ENCODE data around the gene ELP6. TPM values are rescaled to one million over a fixed set of nuclear protein-coding genes. Genes with fewer than 3 reads are reported as not detected.
A peak's percentile ranks its signal among the peaks of the same experiment; 100 is the strongest.

ELP6 gene
- total and polyA plus RNA-seq, 9 of the 15 experiments (the other 6 are each of a cell fraction or from before 2014, with no cell fraction given): 76.9 to 198 (median 83.3) TPM

GRCh38 chr3:47475570-47476329 is 37.8 kb downstream of the ELP6 start, which contains the start of gene SCAP (continued):
- TF ChIP-seq ZBTB11 (CRISPR knock-in tag; IDR thresholded peaks at IDR 0.05): 0 out of 6 replicates have a peak, but pooled peaks of 1 of the 3 experiments have one; percentile 61
- TF ChIP-seq TRIM25 (IDR thresholded peaks at IDR 0.05; ENCODE audit: borderline replicate concordance): no peak
- no peak for TF ChIP-seq ZNF589 (CRISPR knock-in tag; IDR thresholded peaks at IDR 0.05; ENCODE audit: low read depth)
- peak; percentile 87 for TF ChIP-seq CBX1 (IDR thresholded peaks at IDR 0.05; ENCODE audit: low read depth)
- no peak for TF ChIP-seq HEY1 (CRISPR knock-in tag; IDR thresholded peaks at IDR 0.05; ENCODE audit: borderline replicate concordance)
- TF ChIP-seq PBX2 (CRISPR knock-in tag; IDR thresholded peaks at IDR 0.05; ENCODE audit: low read depth): no peak
- TF ChIP-seq PBX2 (tag; conservative IDR thresholded peaks at IDR 0.05; ENCODE audit: low read depth): no peak
- peak; percentile 97 for TF ChIP-seq CREB3L1 (IDR thresholded peaks at IDR 0.05; ENCODE audit: borderline replicate concordance, low read depth)
- peak; percentile 89; the same call in 1 of the 2 replicates for TF ChIP-seq KLF13 (tag; IDR thresholded peaks at IDR 0.05; ENCODE audit: borderline replicate concordance, low read depth)
- TF ChIP-seq POU5F1 (IDR thresholded peaks at IDR 0.05; ENCODE audit: borderline replicate concordance, low read depth, low read length, partially characterized antibody): peak; percentile 44
- no peak for TF ChIP-seq PATZ1 (CRISPR knock-in tag; IDR thresholded peaks at IDR 0.05; ENCODE audit: borderline replicate concordance)
- peak; percentile 45; the same call in 1 of the 2 replicates for TF ChIP-seq JUN (IDR thresholded peaks at IDR 0.05; ENCODE audit: borderline replicate concordance, low read depth, low read length)
- TF ChIP-seq JUN (CRISPR knock-in tag; IDR thresholded peaks at IDR 0.05; ENCODE audit: borderline replicate concordance): peak; percentile 93; the same call in 1 of the 2 replicates
